GM23248 (cell line): Measurements from ENCODE around the gene DCDC1. TPM values are rescaled to one million over a fixed set of nuclear protein-coding genes. Genes with fewer than 3 reads are reported as not detected.

Experiments
- DNase-seq: peaks from one replicate; pipeline ENCODE4 v3.0.0-alpha.2; 2015
- H2AFZ ChIP-seq: fragments of 200-600 bp; sonication (generic); 2 replicates; pipeline ENCODE4 v1.6.1; 2016; ENCODE audit warnings: antibody characterized with exemption
- H3F3A ChIP-seq: fragments of 200-600 bp; sonication (generic); 2 replicates; pipeline ENCODE4 v1.6.1; 2016; ENCODE audit warnings: mild to moderate bottlenecking, antibody characterized with exemption, mixed run types; ENCODE audit not compliant: insufficient read depth
- H3K27ac ChIP-seq: fragments of 200-600 bp; sonication (generic); 2 replicates; pipeline ENCODE4 v1.5.1; 2016; ENCODE audit warnings: mild to moderate bottlenecking
- H3K27me3 ChIP-seq: fragments of 200-600 bp; sonication (generic); replicated peaks from 2 replicates; pipeline ENCODE4 v1.6.1; 2016; ENCODE audit warnings: mild to moderate bottlenecking; ENCODE audit not compliant: insufficient read depth
- H3K36me3 ChIP-seq: fragments of 200-600 bp; sonication (generic); 2 replicates; pipeline ENCODE4 v1.6.1; 2016; ENCODE audit warnings: low read depth, mild to moderate bottlenecking
- H3K4me1 ChIP-seq: fragments of 200-600 bp; sonication (generic); 2 replicates; pipeline ENCODE4 v1.6.1; 2016; ENCODE audit warnings: mild to moderate bottlenecking; ENCODE audit not compliant: insufficient read depth
- H3K4me2 ChIP-seq: fragments of 200-600 bp; sonication (generic); one replicate; pipeline ENCODE4 v1.6.1; 2016; ENCODE audit warnings: mild to moderate bottlenecking; ENCODE audit not compliant: unreplicated experiment
- H3K4me3 ChIP-seq: fragments of 200-600 bp; sonication (generic); 2 replicates; pipeline ENCODE4 v1.5.1; 2016; ENCODE audit warnings: mild to moderate bottlenecking
- H3K79me2 ChIP-seq: fragments of 200-600 bp; sonication (generic); 2 replicates; pipeline ENCODE4 v1.6.1; 2016; ENCODE audit warnings: mild to moderate bottlenecking; ENCODE audit not compliant: insufficient read depth
- H3K9ac ChIP-seq: fragments of 200-600 bp; sonication (generic); 2 replicates; pipeline ENCODE4 v1.6.1; 2016; ENCODE audit warnings: mild to moderate bottlenecking
- H3K9me2 ChIP-seq: fragments of 200-600 bp; sonication (generic); 2 replicates; pipeline ENCODE4 v1.6.1; 2016; ENCODE audit warnings: mixed run types, mild to moderate bottlenecking, moderate library complexity; ENCODE audit not compliant: insufficient read depth
- H3K9me3 ChIP-seq: fragments of 200-600 bp; sonication (generic); one replicate; pipeline ENCODE4 v1.6.1; 2017; ENCODE audit warnings: low read depth
- H4K20me1 ChIP-seq: fragments of 200-600 bp; sonication (generic); 2 replicates; pipeline ENCODE4 v1.6.0; 2016; ENCODE audit not compliant: insufficient read depth
- EZH2 ChIP-seq: fragments of 200-600 bp; sonication (generic); IDR thresholded peaks from 2 replicates; pipeline ENCODE4 v1.6.1; 2018; ENCODE audit warnings: antibody characterized with exemption, mild to moderate bottlenecking; ENCODE audit not compliant: insufficient read depth, poor library complexity, severe bottlenecking
- EZH2phosphoT487 ChIP-seq: fragments of 200-600 bp; sonication (generic); IDR thresholded peaks from 2 replicates; pipeline ENCODE4 v1.6.1; 2018; ENCODE audit warnings: antibody characterized with exemption, moderate library complexity, mild to moderate bottlenecking, low read depth; ENCODE audit not compliant: insufficient read depth
- WGBS, 2 experiments: methylation state at CpG; one replicate each; pipeline ENCODE4 v1.1.6; 2015 to 2017; ENCODE audit warnings: low lambda C conversion rate in 2 of 2, low coverage in 1 of 2; ENCODE audit errors: missing lambda C conversion rate in 2 of 2; 5-methylcytosine and 5-hydroxymethylcytosine counted together
- in situ Hi-C: fragments of 300-500 bp; cut with MboI; formaldehyde crosslinking; loops from 2 replicates; pipeline ENCODE4 v1.15.0; 2020
- polyA plus RNA-seq: library from polyadenylated mRNA; unstranded; fragments of >200 nt; fragmentation: Nextera tagmentation; extraction: Ambion mirVana; gene quantifications from 2 replicates; pipeline ENCODE4 v1.2.1, GENCODE V29; 2016
- total RNA-seq: library from RNA; depleted of rRNA; stranded (reverse); fragments of >200 nt; shearing (Covaris generic); gene quantifications from 2 replicates; pipeline ENCODE4 v1.2.3, GENCODE V29; 2014

DCDC1 gene
- total and polyA plus RNA-seq, 2 experiments from 2014 or later, result not detected

DNA sequence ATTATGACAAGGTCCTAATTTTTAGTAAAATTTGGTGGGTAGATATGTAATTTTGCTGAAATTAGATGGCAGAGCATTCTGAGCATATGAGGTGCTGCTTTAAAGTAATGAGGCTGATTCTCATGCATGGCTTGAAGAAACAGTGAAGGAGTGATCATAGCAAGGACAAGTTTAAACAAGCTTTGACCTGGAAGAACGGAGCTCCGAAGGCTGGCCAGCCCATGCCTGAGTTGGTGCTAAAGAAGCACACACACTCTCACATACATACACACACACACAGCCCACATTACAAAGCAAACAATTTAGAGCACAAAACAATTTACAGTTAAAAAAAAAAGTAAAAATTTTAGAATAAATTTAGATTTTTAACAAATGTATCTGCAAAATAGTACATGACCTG is 150.7 kb downstream of the DCDC1 start:
- H2AFZ ChIP-seq, result no peak overlapping the region
- no peaks in the 10 kb centered on the region for H3F3A ChIP-seq
- 71 to 77% methylated on average over 2 of the region's 2 CpGs for WGBS, 2 experiments
- in situ Hi-C loops, result no loop called here
- no peaks in the 10 kb centered on the region for H3K4me1 ChIP-seq
- H3K79me2 ChIP-seq, result no peaks in the 10 kb centered on the region
- H3K9ac ChIP-seq, result no peak overlapping the region
- TF ChIP-seq EZH2 (no peak), EZH2phosphoT487 (no peak)
- no peak overlapping the region for H3K4me3 ChIP-seq
- H3K4me2 ChIP-seq, result no peak overlapping the region
- no peaks in the 10 kb centered on the region for H3K9me3 ChIP-seq
- no peaks in the 10 kb centered on the region for H4K20me1 ChIP-seq
- H3K27me3 ChIP-seq, result no peaks in the 10 kb centered on the region
- no peaks in the 10 kb centered on the region for H3K36me3 ChIP-seq
- no peak overlapping the region for H3K27ac ChIP-seq
- H3K9me2 ChIP-seq, result no peaks in the 10 kb centered on the region
- no peak for DNase-seq

DNA sequence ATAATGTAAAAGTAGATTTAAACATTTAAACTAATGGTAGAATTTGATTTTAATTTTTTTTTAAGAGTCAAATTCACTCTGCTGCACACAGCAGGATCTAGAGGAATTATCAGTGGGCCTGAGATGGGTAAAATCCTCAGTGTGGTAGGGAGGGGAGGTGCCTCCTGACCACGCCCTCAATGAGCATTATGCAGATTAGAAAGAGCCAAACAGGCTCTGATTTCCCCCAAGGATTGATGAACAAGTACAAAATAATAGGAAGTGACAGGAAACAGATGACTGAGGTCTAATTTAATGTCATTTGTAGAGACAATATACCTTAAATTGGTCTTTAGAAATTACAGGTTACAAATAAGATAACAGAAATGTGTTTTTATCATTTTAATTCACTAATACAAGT is 155.2 kb downstream of the DCDC1 start:
- H3K36me3 ChIP-seq, result no peaks in the 10 kb centered on the region
- H3K4me3 ChIP-seq, result no peak overlapping the region
- H3K9ac ChIP-seq, result no peak overlapping the region
- H3K9me3 ChIP-seq, result no peaks in the 10 kb centered on the region
- H3K4me2 ChIP-seq, result no peak overlapping the region
- no peaks in the 10 kb centered on the region for H3K4me1 ChIP-seq
- no peaks in the 10 kb centered on the region for H3K27me3 ChIP-seq
- H2AFZ ChIP-seq, result no peak overlapping the region
- no peaks in the 10 kb centered on the region for H3F3A ChIP-seq
- no peak for DNase-seq
- in situ Hi-C loops, result no loop called here
- no peaks in the 10 kb centered on the region for H4K20me1 ChIP-seq
- 0 to 3% methylated on average over 1 of the region's 1 CpG for WGBS, 2 experiments
- no peaks in the 10 kb centered on the region for H3K9me2 ChIP-seq
- H3K79me2 ChIP-seq, result no peaks in the 10 kb centered on the region
- TF ChIP-seq EZH2 (no peak), EZH2phosphoT487 (no peak)
- H3K27ac ChIP-seq, result no peak overlapping the region

DNA sequence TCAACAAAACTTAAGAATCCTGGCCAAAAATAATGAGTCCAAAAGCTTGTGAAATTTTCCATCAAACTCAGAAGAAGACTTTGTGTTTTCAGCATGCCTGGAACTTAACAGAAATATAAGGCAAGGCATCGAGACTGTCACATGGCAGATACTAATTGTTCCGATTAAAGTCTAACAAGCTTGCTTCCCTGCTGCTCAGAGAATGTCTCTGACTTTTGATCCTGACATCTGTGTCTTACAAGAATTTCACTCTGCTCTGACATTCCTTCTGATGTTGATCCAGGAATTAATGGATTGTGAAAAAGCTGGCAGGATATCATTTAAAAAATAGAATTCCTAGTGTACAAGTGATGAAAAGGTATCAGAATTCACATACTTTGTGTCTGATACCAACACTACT is 170.2 kb downstream of the DCDC1 start:
- 0 to 3% methylated on average over 2 of the region's 2 CpGs for WGBS, 2 experiments
- Histone ChIP-seq H2AFZ (no peak overlapping the region), H3K36me3 (no peaks in the 10 kb centered on the region), H3K27me3 (no peaks in the 10 kb centered on the region), H3K9ac (no peak overlapping the region), H3K9me2 (no peaks in the 10 kb centered on the region), H3K4me2 (no peak overlapping the region), H4K20me1 (no peaks in the 10 kb centered on the region), H3K4me3 (no peak overlapping the region), H3F3A (no peaks in the 10 kb centered on the region), H3K4me1 (no peaks in the 10 kb centered on the region), H3K79me2 (no peaks in the 10 kb centered on the region), H3K27ac (no peak overlapping the region), H3K9me3 (no peaks in the 10 kb centered on the region)
- DNase-seq, result no peak
- in situ Hi-C loops, result no loop called here
- TF ChIP-seq EZH2phosphoT487 (no peak), EZH2 (no peak)

DNA sequence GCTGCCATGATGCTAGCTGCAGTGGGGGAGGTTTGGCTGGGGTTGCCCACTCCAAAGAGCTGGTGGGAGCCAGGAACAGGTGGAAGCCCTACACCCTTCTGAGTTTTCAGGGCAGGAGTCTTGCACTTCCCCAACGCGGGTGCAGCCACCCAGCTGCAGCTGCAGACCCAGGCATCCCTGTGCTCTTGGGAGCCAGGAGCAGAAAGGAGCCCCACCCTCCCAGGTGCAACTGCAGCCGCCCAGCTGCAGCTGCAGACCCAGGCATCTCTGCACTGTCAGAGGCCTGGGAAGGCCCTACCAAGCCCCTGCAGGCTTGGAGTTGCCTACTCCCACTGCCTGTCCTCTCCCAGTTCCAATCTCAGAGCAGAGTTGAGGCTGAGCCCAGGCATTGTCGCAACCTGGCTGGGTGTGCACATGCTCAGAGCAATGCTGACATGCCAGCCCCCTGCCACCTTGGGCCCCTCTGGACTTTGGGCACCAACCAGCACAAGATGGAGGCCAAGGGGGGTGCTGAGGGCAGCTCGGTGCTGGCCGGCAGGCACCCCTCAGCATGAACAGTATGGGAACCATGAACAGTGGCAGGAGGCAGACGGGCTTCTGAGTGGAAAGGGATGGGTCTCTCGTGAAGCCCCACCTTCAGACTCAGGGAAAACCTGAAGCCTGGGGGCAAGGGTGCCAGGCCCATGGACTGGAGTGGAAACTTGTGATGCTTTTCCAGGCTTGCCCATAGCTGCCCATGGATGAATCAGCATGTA is 195.4 kb downstream of the DCDC1 start:
- Histone ChIP-seq H3K27ac (no peak overlapping the region), H2AFZ (no peak overlapping the region), H3K36me3 (no peaks in the 10 kb centered on the region), H4K20me1 (no peaks in the 10 kb centered on the region), H3K9me3 (no peaks in the 10 kb centered on the region), H3K79me2 (no peaks in the 10 kb centered on the region), H3K9ac (no peak overlapping the region), H3K9me2 (no peaks in the 10 kb centered on the region), H3K4me1 (no peaks in the 10 kb centered on the region), H3F3A (no peaks in the 10 kb centered on the region), H3K27me3 (no peaks in the 10 kb centered on the region), H3K4me3 (no peak overlapping the region), H3K4me2 (no peak overlapping the region)
- TF ChIP-seq EZH2, result no peak
- no peak for TF ChIP-seq EZH2phosphoT487
- in situ Hi-C loops, result no loop called here
- no peak for DNase-seq
- 37 to 41% methylated on average over 8 of the region's 8 CpGs for WGBS, 2 experiments
